ENCODE data around the gene GPHA2. TPM values are rescaled to one million over a fixed set of nuclear protein-coding genes. Genes with fewer than 3 reads are reported as not detected.

Gene GPHA2
- total and polyA plus RNA-seq, 3 donors from 2014 or later: 6.9 to 9.4 (median 7.0) TPM

GRCh38 chr11:64930340-64930739 is 5.4 kb downstream of the GPHA2 start:
- Histone ChIP-seq H3K4me3 (no peak overlapping the region), H3K4me1 (peaks cover 5% of the 10 kb centered on the region), H3K9me3 (no peaks in the 10 kb centered on the region), H3K27ac (no peak overlapping the region), H3K36me3 (ENCODE audit: low read depth, missing control alignments) (no peaks in the 10 kb centered on the region), H3K27me3 (no peaks in the 10 kb centered on the region)
- WGBS, 2 donors: 92 to 95% methylated on average over 6 of the region's 6 CpGs
- TF ChIP-seq CTCF (IDR thresholded peaks at IDR 0.05): no peak
- no peak for TF ChIP-seq POLR2A (IDR thresholded peaks at IDR 0.05)
- DNase-seq: no peak
- intact Hi-C loops (cut with DNase I; ENCODE audit: low total_unique reads): no loop called here

- Histone ChIP-seq H3K4me1 (peaks cover 10% of the 10 kb centered on the region), H3K9me3 (no peaks in the 10 kb centered on the region), H3K27me3 (no peaks in the 10 kb centered on the region), H3K27ac (no peak overlapping the region), H3K4me3 (no peak overlapping the region), H3K36me3 (ENCODE audit: low read depth, missing control alignments) (no peaks in the 10 kb centered on the region)
- TF ChIP-seq CTCF (IDR thresholded peaks at IDR 0.05) (no peak), POLR2A (IDR thresholded peaks at IDR 0.05) (no peak)
- intact Hi-C loops (cut with DNase I; ENCODE audit: low total_unique reads): no loop called here
- WGBS, 2 donors: 95 to 97% methylated on average over 7 of the region's 7 CpGs
- DNase-seq: no peak
Observed at GRCh38 chr11:64929625-64930024, 6.1 kb downstream of the GPHA2 start.

- no peaks in the 10 kb centered on the region for H3K9me3 ChIP-seq
- no peak overlapping the region for H3K27ac ChIP-seq
- H3K4me1 ChIP-seq: peaks cover 12% of the 10 kb centered on the region
- H3K27me3 ChIP-seq: no peaks in the 10 kb centered on the region
- H3K4me3 ChIP-seq: no peak overlapping the region
- no peak for DNase-seq
- intact Hi-C loops (cut with DNase I; ENCODE audit: low total_unique reads): no loop called here
- 94 to 98% methylated on average over 2 of the region's 2 CpGs for WGBS, 2 donors
- TF ChIP-seq CTCF (IDR thresholded peaks at IDR 0.05): no peak
- TF ChIP-seq POLR2A (IDR thresholded peaks at IDR 0.05): no peak
- H3K36me3 ChIP-seq (ENCODE audit: low read depth, missing control alignments): no peaks in the 10 kb centered on the region
Observed at GRCh38 chr11:64928957-64929356, 6.7 kb downstream of the GPHA2 start.

GRCh38 chr11:64926689-64927088 is 9.0 kb downstream of the GPHA2 start:
- WGBS, 2 donors: 88 to 100% methylated on average over 8 to 20 of the region's 22 CpGs

More at GRCh38 chr11:64926689-64927088, 9.0 kb downstream of the GPHA2 start:
- no peaks in the 10 kb centered on the region for H3K27me3 ChIP-seq
- DNase-seq: no peak
- TF ChIP-seq POLR2A (IDR thresholded peaks at IDR 0.05): no peak
- TF ChIP-seq CTCF (IDR thresholded peaks at IDR 0.05): no peak
- H3K9me3 ChIP-seq: no peaks in the 10 kb centered on the region
- H3K27ac ChIP-seq: no peak overlapping the region
- no peaks in the 10 kb centered on the region for H3K36me3 ChIP-seq (ENCODE audit: low read depth, missing control alignments)
- intact Hi-C loops (cut with DNase I; ENCODE audit: low total_unique reads): no loop called here
- H3K4me1 ChIP-seq: peaks cover 18% of the 10 kb centered on the region
- no peak overlapping the region for H3K4me3 ChIP-seq
